ENCODE measurements around the gene JADE1.

Gene JADE1

GRCh38 chr4:128840711-128841318 is 31.3 kb downstream of the JADE1 start:
- H3K27ac ChIP-seq, result no peak overlapping the region
- DNase-seq (ENCODE audit: low read depth, low spot score), result no peak

GRCh38 chr4:128841402-128841801 is 31.9 kb downstream of the JADE1 start:
- DNase-seq (ENCODE audit: low read depth, low spot score), result no peak
- H3K27ac ChIP-seq, result no peak overlapping the region

GRCh38 chr4:128844931-128845330 is 35.4 kb downstream of the JADE1 start:
- H3K27ac ChIP-seq, result no peak overlapping the region
- no peak for DNase-seq (ENCODE audit: low read depth, low spot score)

- DNase-seq (ENCODE audit: low read depth, low spot score), result no peak
- no peak overlapping the region for H3K27ac ChIP-seq
Measured at GRCh38 chr4:128846063-128846462, 36.6 kb downstream of the JADE1 start.

- DNase-seq (ENCODE audit: low read depth, low spot score), result no peak
- no peak overlapping the region for H3K27ac ChIP-seq
Measured at GRCh38 chr4:128847082-128847724, 37.7 kb downstream of the JADE1 start.

GRCh38 chr4:128848461-128848860 is 39.0 kb downstream of the JADE1 start:
- H3K27ac ChIP-seq, result no peak overlapping the region
- no peak for DNase-seq (ENCODE audit: low read depth, low spot score)

- no peak overlapping the region for H3K27ac ChIP-seq
- no peak for DNase-seq (ENCODE audit: low read depth, low spot score)
Measured at GRCh38 chr4:128850252-128850651, 40.8 kb downstream of the JADE1 start.

- DNase-seq (ENCODE audit: low read depth, low spot score), result no peak
- no peak overlapping the region for H3K27ac ChIP-seq
Measured at GRCh38 chr4:128853741-128854140, 44.2 kb downstream of the JADE1 start.

GRCh38 chr4:128854433-128854832 is 44.9 kb downstream of the JADE1 start:
- DNase-seq (ENCODE audit: low read depth, low spot score), result no peak
- no peak overlapping the region for H3K27ac ChIP-seq

GRCh38 chr4:128855621-128856020 is 46.1 kb downstream of the JADE1 start:
- no peak overlapping the region for H3K27ac ChIP-seq
- DNase-seq (ENCODE audit: low read depth, low spot score), result no peak

- DNase-seq (ENCODE audit: low read depth, low spot score), result no peak
- no peak overlapping the region for H3K27ac ChIP-seq
Measured at GRCh38 chr4:128856246-128856645, 46.7 kb downstream of the JADE1 start.

GRCh38 chr4:128858879-128859671 is 49.6 kb downstream of the JADE1 start:
- H3K27ac ChIP-seq, result no peak overlapping the region
- no peak for DNase-seq (ENCODE audit: low read depth, low spot score)

GRCh38 chr4:128859887-128860677 is 50.6 kb downstream of the JADE1 start:
- H3K27ac ChIP-seq, result no peak overlapping the region
- DNase-seq (ENCODE audit: low read depth, low spot score), result no peak

- no peak overlapping the region for H3K27ac ChIP-seq
- DNase-seq (ENCODE audit: low read depth, low spot score), result no peak
Measured at GRCh38 chr4:128861856-128862518, 52.5 kb downstream of the JADE1 start.

- no peak for DNase-seq (ENCODE audit: low read depth, low spot score)
- H3K27ac ChIP-seq, result no peak overlapping the region
Measured at GRCh38 chr4:128862608-128863311, 53.3 kb downstream of the JADE1 start.

GRCh38 chr4:128863312-128864075 is 54.0 kb downstream of the JADE1 start:
- H3K27ac ChIP-seq, result no peak overlapping the region
- no peak for DNase-seq (ENCODE audit: low read depth, low spot score)

GRCh38 chr4:128865132-128865531 is 55.6 kb downstream of the JADE1 start:
- no peak overlapping the region for H3K27ac ChIP-seq
- no peak for DNase-seq (ENCODE audit: low read depth, low spot score)

GRCh38 chr4:128866269-128866668 is 56.8 kb downstream of the JADE1 start:
- H3K27ac ChIP-seq, result no peak overlapping the region
- DNase-seq (ENCODE audit: low read depth, low spot score), result no peak

- DNase-seq (ENCODE audit: low read depth, low spot score), result no peak
- H3K27ac ChIP-seq, result no peak overlapping the region
Measured at GRCh38 chr4:128866691-128867090, 57.2 kb downstream of the JADE1 start.
